ENCODE data around the gene IQGAP3. TPM values are rescaled to one million over a fixed set of nuclear protein-coding genes. Genes with fewer than 3 reads are reported as not detected.

The IQGAP3 gene
- total and polyA plus RNA-seq, 7 donors: 0.55 to 11.2 (median 0.76) TPM; not detected in 1

DNA sequence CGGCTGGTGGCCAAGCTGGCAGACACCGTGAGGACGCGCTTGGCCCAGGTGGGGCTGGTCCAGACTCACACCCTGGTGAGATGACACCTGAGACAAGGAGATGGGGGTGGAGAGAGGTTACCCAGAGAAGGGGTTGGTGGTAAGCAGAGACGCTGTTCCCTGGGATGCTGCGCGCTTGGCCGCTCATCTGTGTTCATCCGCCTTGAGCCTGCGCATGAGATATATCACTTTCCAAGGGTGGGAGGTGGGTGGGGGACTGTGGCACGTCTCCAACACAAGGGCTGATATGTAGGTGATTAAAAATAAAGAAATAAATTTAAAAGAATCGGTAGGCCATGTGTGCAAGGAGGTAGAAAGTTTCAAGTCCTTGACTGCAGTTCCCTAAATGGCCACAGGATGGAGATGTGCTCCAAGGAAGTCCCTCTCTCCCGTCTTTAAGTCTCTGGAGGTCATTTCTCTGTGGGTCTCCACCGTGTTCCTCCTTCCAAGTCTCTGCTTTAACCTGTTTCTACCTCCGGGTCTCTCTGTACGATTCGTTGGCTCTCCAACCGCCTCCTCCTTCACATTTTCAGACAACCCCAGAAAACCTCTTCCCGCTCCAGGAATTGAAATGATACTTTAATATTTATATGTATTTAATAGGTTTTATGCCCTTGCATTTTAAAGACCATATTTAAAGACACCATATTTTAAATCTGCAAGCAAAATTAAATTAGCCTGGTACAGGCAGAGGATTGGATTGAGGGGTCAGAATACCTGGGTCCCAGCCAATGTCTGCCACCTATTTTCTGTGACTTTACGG lies 11.7 kb upstream of the IQGAP3 start:
- Histone ChIP-seq H3K27ac (no peak overlapping the region), H3K4me1 (peaks cover 0 to 7% (median 0%) of the 10 kb centered on the region in 4 donors), H3K36me3 (no peaks in the 10 kb centered on the region), H3K27me3 (no peaks in the 10 kb centered on the region), H3K4me3 (no peak overlapping the region), H3K9me3 (no peaks in the 10 kb centered on the region)
- TF ChIP-seq POLR2AphosphoS5 (IDR thresholded peaks at IDR 0.05) (no peak), POLR2A (IDR thresholded peaks at IDR 0.05) (no peak)
- TF ChIP-seq, protein P1, sequence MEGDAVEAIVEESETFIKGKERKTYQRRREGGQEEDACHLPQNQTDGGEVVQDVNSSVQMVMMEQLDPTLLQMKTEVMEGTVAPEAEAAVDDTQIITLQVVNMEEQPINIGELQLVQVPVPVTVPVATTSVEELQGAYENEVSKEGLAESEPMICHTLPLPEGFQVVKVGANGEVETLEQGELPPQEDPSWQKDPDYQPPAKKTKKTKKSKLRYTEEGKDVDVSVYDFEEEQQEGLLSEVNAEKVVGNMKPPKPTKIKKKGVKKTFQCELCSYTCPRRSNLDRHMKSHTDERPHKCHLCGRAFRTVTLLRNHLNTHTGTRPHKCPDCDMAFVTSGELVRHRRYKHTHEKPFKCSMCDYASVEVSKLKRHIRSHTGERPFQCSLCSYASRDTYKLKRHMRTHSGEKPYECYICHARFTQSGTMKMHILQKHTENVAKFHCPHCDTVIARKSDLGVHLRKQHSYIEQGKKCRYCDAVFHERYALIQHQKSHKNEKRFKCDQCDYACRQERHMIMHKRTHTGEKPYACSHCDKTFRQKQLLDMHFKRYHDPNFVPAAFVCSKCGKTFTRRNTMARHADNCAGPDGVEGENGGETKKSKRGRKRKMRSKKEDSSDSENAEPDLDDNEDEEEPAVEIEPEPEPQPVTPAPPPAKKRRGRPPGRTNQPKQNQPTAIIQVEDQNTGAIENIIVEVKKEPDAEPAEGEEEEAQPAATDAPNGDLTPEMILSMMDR (IDR thresholded peaks at IDR 0.05): peak; percentile 80 to 94 (median 88)
- intact Hi-C loops (cut with DNase I): loop anchor here (2.0 kb wide), 2 partner anchors 23 to 75 kb away; no protein-coding TSS in a partner anchor
- DNase-seq: peak; percentile 87
- WGBS, 2 donors: 55 to 58% methylated on average over 20 of the region's 20 CpGs

DNA sequence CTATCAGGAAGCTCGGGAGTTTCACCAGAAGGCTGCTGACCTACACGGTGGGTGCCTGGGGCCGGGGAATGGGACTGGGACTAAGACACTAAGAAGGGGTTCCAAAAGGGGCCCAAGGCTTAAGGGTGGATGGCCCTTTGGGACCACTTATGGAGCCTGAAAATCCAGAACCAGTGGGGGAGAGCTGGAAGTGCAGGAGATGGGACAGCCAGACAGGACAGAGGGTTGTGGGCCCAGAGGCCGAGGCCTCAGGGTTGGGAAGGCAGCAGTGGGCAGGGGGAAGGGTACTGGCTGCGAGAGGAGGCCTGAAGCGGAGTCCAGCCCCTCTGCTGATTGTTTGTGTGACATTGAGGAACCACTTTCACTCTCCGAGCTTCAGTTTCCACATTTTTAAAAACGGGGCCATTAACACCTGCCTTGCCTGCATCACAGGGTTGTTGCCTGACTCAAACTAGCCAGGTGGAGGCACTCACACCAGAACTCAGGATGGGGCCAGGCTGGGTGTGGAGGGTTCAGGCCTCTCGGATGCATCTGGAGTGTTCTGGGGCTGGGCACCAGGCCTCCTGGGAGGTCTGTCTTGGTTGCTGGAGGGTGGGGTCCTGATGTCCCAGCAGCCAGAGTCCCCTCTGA lies 10.1 kb upstream of the IQGAP3 start:
- intact Hi-C loops (cut with DNase I): loop anchor here (2.0 kb wide), 1 partner anchor 76 kb away; no protein-coding TSS in a partner anchor
- Histone ChIP-seq H3K27me3 (no peaks in the 10 kb centered on the region), H3K4me1 (peaks cover 0 to 7% (median 0%) of the 10 kb centered on the region in 4 donors), H3K27ac (no peak overlapping the region), H3K36me3 (no peaks in the 10 kb centered on the region), H3K9me3 (no peaks in the 10 kb centered on the region), H3K4me3 (no peak overlapping the region)
- WGBS, 2 donors: 56 to 84% methylated on average over 9 of the region's 9 CpGs
- TF ChIP-seq, protein P1 (IDR thresholded peaks at IDR 0.05): no peak
- TF ChIP-seq POLR2AphosphoS5 (IDR thresholded peaks at IDR 0.05) (no peak), POLR2A (IDR thresholded peaks at IDR 0.05) (no peak), EP300 (IDR thresholded peaks at IDR 0.05) (no peak)
- no peak for DNase-seq

DNA sequence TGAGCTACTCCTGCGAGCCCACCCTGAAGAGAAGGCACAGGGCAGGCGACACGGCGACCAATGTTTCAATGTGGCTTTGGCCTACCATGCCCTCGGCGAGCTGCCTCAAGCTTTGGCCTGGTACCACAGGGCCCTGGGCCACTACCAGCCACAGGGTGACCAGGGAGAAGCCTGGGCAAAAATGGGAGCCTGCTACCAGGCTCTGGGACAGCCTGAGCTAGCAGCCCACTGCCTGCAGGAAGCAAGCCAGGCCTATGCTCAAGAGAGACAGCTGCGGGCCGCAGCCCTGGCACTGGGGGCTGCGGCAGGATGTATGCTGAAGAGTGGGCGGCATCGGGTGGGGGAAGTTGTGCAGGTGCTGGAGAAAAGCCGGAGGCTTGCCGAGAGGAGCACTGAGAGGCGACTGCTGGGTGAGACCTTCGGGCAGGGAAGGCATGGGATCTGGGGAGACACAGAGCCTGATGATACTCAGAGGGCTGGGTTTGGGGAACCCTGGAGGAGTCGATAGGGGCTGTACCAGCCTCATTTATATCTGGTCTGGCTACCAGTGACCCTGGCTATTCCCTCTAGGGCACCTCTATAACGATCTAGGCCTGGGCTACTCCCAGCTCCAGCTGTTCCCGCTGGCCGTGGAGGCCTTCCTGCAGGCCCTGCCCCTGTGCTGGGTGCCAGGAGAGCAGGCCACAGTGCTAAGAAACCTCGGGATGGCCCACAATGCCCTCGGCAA lies 9.5 kb upstream of the IQGAP3 start:
- TF ChIP-seq POLR2A (IDR thresholded peaks at IDR 0.05) (no peak), EP300 (IDR thresholded peaks at IDR 0.05) (no peak), POLR2AphosphoS5 (IDR thresholded peaks at IDR 0.05) (no peak)
- TF ChIP-seq, protein P1 (IDR thresholded peaks at IDR 0.05): no peak
- Histone ChIP-seq H3K27me3 (no peaks in the 10 kb centered on the region), H3K9me3 (no peaks in the 10 kb centered on the region), H3K4me1 (peaks cover 0 to 7% (median 0%) of the 10 kb centered on the region in 4 donors), H3K27ac (no peak overlapping the region), H3K36me3 (no peaks in the 10 kb centered on the region), H3K4me3 (no peak overlapping the region)
- DNase-seq: peak; percentile 47
- WGBS, 2 donors: 64 to 84% methylated on average over 21 of the region's 21 CpGs
- intact Hi-C loops (cut with DNase I): loop anchor here (2.0 kb wide), 1 partner anchor 77 kb away; no protein-coding TSS in a partner anchor

DNA sequence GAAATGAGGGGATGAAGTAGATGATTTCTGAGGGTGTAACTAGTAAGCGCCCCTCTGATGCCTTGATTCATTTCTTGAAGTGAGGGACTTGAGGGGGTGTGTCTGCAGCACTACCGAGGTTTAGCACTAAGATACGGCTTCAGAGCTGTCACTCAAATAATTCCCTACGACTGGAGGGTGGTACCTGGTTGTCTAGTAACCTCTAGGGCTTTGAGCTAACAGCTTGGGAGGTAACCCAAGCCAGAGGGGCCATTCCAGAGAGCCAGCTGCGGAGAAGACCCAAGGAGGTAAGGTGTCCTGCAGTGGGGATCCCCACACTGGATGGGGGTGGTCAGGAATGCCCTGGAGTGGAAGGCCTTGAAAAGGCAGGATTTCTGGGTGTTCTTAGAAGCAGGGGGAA lies 7.1 kb upstream of the IQGAP3 start, which contains the start of gene TTC24:
TSS of gene TTC24 (plus strand) at position 252 of the 400 bp plus-strand sequence. CDS start 1,642 bp downstream, outside the sequence.
- H3K27me3 ChIP-seq: no peaks in the 10 kb centered on the region

More for the DNA sequence above, 7.1 kb upstream of the IQGAP3 start, which contains the start of gene TTC24:
- WGBS, 2 donors: 72 to 81% methylated on average over 5 of the region's 5 CpGs
- Histone ChIP-seq H3K4me1 (peaks cover 0 to 7% (median 0%) of the 10 kb centered on the region in 4 donors), H3K4me3 (no peak within 1 kb of the TSS), H3K27ac (no peak within 1 kb of the TSS), H3K36me3 (no peaks in the 10 kb centered on the region), H3K9me3 (no peaks in the 10 kb centered on the region)
- intact Hi-C loops (cut with DNase I): no loop called here
- TF ChIP-seq POLR2A (IDR thresholded peaks at IDR 0.05): no peak
- TF ChIP-seq EP300 (IDR thresholded peaks at IDR 0.05): no peak
- TF ChIP-seq POLR2AphosphoS5 (IDR thresholded peaks at IDR 0.05): no peak
- TF ChIP-seq, protein P1 (IDR thresholded peaks at IDR 0.05): no peak
- peak; percentile 6 for DNase-seq

All from sigmoid colon (tissue), 7 donors.